Upper lobe of left lung (tissue), 6 donors: ENCODE measurements around the gene RUNDC3A. TPM values are rescaled to one million over a fixed set of nuclear protein-coding genes. Genes with fewer than 3 reads are reported as not detected.
"Not testable (repeated sequence)": the region's sequence is repeated elsewhere in the genome, so short reads cannot be mapped to it uniquely, and the experiment has no call there.

Experiments
- ATAC-seq, 2 donors: fragments of 200-7000 bp; cut with Tn5 transposase; one replicate each; pipeline ENCODE4 v1.9.1; 2022; ENCODE audit warnings: mild to moderate bottlenecking in 2 of 2, moderate library complexity in 2 of 2; ENCODE audit not compliant: low FRiP score in 2 of 2
- DNase-seq, 2 donors: peaks; one replicate each; pipeline ENCODE4 v3.0.0-alpha.2; 2019 to 2020
- H3K27ac ChIP-seq, 4 donors: fragments of 200-600 bp; sonication (generic); one replicate each; pipeline ENCODE4 v1.5.1; 2016 to 2019
- H3K27me3 ChIP-seq, 4 donors: fragments of 200-600 bp; sonication (generic); one replicate each; pipeline ENCODE4 v1.5.1; 2017 to 2019
- H3K36me3 ChIP-seq, 4 donors: fragments of 200-600 bp; sonication (generic); one replicate each; pipeline ENCODE4 v1.5.1; 2016 to 2019
- H3K4me1 ChIP-seq, 4 donors: fragments of 200-600 bp; sonication (generic); one replicate each; pipeline ENCODE4 v1.5.1; 2018 to 2019
- H3K4me3 ChIP-seq, 4 donors: fragments of 200-600 bp; sonication (generic); one replicate each; pipeline ENCODE4 v1.5.1; 2017 to 2019; ENCODE audit warnings: mild to moderate bottlenecking in 2 of 4, moderate library complexity in 1 of 4
- H3K9me3 ChIP-seq, 4 donors: fragments of 200-600 bp; sonication (generic); one replicate each; pipeline ENCODE4 v1.5.1; 2018 to 2019
- EP300 ChIP-seq, 4 donors: sonication (generic); formaldehyde crosslinking; IDR thresholded peaks; one replicate each; pipeline ENCODE4 v1.5.1; 2017; ENCODE audit warnings: antibody characterized with exemption in 4 of 4, control low read depth in 2 of 4
- POLR2A ChIP-seq, 4 donors: fragments of 450-650 bp; IDR thresholded peaks; one replicate each; pipeline ENCODE4 v1.5.1; 2016 to 2017; ENCODE audit warnings: antibody characterized with exemption in 4 of 4, mild to moderate bottlenecking in 2 of 4
- POLR2AphosphoS5 ChIP-seq, 2 donors: sonication (generic); formaldehyde crosslinking; IDR thresholded peaks; one replicate each; pipeline ENCODE4 v1.5.1; 2017; ENCODE audit warnings: antibody characterized with exemption in 2 of 2
- WGBS, 2 donors: methylation state at CpG; one replicate each; pipeline ENCODE4 v1.1.5; 2017 to 2018; 5-methylcytosine and 5-hydroxymethylcytosine counted together
- small RNA-seq, 4 donors: library from RNA; depleted of rRNA; stranded (forward); fragments of <200 nt; gene quantifications; one replicate each; pipeline ENCODE3, GENCODE V24; 2016
- total RNA-seq, 6 donors: library from RNA; depleted of rRNA in 4 of 6; stranded (reverse); fragments of >200 nt in 4 of 6; gene quantifications; one replicate each; pipeline versions ENCODE4 v1.1.0 to v1.2.1, GENCODE V29; 2016 to 2021
- TF ChIP-seq, protein P1 (sequence below), 6 experiments: fragments of 450-650 bp in 4 of 6; fragments of 200-600 bp in 2 of 6; sonication (generic) in 2 of 6; IDR thresholded peaks; one replicate each; pipeline ENCODE4 v1.5.1; 2016 to 2019; ENCODE audit warnings: antibody characterized with exemption in 6 of 6
- donor health status: DM: no; HTN: no; CAD: no; lungs with moderate emphysema.
- donor health status: DM: no; HTN: yes; CAD: no; lungs with severe emphysema.

Gene RUNDC3A
- total RNA-seq, 6 donors from 2014 or later = 0.13 to 2.6 (median 1.0) TPM; not detected in 3

DNA sequence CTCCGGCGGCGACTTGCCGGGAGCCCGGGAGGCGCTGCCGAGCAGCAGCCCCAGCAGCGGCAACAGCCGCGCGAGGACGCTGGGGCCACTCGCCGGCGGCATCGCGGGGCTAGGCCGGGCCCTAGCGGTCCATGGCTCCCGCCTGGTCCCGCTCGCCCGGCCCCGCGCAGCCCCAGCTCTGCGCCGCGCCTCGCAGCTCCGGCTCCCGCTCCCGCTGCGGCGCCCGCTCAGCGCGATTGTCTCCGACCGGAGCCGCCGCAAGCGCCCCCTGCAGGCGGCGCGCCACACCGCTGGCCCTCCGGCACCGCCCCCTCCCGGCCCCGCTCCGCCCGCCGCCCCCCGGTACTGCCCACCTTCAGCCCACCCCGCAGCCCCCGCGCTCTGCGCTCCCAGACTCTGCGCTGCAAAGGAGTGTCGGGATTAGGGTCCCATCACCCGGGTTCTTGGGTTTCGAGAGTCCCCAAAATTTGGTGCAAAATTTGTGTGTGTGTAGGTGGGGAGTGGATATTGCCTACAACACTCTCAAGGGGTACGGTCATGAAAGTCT, 55.3 kb downstream of the RUNDC3A start, which contains the start of gene FAM171A2:
Gene FAM171A2 (minus strand): TSS at position 241 of the 547 bp plus-strand sequence. CDS start 139 bp downstream, at position 102.
- WGBS, 2 donors = 2 to 7% methylated on average over 1 to 9 of the region's 63 CpGs
- H3K9me3 ChIP-seq = no peaks in the 10 kb centered on the region
- DNase-seq (peak; percentile 56 to 95), ATAC-seq (peak; percentile 66 to 96)
- peaks cover 15 to 28% (median 20%) of the 10 kb centered on the region in 4 donors for H3K4me1 ChIP-seq
- H3K4me3 ChIP-seq = peak within 1 kb of the TSS; percentile 48 to 82 (median 56)
- peak within 1 kb of the TSS in 3 of 4 donors; percentile 21 to 74 (median 44) for H3K27ac ChIP-seq
- no peaks in the 10 kb centered on the region for H3K36me3 ChIP-seq
- TF ChIP-seq POLR2A (IDR thresholded peaks at IDR 0.05) = no peak
- TF ChIP-seq, protein P1, sequence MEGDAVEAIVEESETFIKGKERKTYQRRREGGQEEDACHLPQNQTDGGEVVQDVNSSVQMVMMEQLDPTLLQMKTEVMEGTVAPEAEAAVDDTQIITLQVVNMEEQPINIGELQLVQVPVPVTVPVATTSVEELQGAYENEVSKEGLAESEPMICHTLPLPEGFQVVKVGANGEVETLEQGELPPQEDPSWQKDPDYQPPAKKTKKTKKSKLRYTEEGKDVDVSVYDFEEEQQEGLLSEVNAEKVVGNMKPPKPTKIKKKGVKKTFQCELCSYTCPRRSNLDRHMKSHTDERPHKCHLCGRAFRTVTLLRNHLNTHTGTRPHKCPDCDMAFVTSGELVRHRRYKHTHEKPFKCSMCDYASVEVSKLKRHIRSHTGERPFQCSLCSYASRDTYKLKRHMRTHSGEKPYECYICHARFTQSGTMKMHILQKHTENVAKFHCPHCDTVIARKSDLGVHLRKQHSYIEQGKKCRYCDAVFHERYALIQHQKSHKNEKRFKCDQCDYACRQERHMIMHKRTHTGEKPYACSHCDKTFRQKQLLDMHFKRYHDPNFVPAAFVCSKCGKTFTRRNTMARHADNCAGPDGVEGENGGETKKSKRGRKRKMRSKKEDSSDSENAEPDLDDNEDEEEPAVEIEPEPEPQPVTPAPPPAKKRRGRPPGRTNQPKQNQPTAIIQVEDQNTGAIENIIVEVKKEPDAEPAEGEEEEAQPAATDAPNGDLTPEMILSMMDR (IDR thresholded peaks at IDR 0.05) = peak; percentile 84 to 97 (median 87)
- peaks cover 0 to 9% (median 3%) of the 10 kb centered on the region in 4 donors for H3K27me3 ChIP-seq

DNA sequence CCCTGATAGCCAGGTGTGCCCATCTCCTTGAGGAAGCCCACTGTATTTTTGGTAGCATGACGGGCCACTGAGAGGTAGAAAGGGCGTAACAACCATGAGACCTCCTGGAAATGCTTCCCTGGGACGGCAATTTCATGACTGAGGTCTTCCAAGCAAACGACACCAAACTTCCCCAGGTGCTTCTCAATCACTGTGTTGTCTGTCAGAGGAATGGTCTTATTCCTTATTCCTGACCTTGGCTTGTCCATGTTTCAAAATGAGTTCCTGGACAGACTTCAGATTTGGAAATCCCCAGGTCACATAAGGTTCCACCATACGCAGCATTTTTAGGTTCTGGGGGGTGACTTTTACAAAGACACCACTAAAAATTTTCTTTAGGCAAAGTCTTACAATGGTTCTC, 56.6 kb downstream of the RUNDC3A start:
- peaks cover 15 to 28% (median 20%) of the 10 kb centered on the region in 4 donors for H3K4me1 ChIP-seq
- DNase-seq, H3K4me3 ChIP-seq, H3K9me3 ChIP-seq, H3K27ac ChIP-seq, H3K36me3 ChIP-seq, ATAC-seq, H3K27me3 ChIP-seq: not testable (repeated sequence)
- 93 to 94% methylated on average over 5 of the region's 5 CpGs for WGBS, 2 donors

DNA sequence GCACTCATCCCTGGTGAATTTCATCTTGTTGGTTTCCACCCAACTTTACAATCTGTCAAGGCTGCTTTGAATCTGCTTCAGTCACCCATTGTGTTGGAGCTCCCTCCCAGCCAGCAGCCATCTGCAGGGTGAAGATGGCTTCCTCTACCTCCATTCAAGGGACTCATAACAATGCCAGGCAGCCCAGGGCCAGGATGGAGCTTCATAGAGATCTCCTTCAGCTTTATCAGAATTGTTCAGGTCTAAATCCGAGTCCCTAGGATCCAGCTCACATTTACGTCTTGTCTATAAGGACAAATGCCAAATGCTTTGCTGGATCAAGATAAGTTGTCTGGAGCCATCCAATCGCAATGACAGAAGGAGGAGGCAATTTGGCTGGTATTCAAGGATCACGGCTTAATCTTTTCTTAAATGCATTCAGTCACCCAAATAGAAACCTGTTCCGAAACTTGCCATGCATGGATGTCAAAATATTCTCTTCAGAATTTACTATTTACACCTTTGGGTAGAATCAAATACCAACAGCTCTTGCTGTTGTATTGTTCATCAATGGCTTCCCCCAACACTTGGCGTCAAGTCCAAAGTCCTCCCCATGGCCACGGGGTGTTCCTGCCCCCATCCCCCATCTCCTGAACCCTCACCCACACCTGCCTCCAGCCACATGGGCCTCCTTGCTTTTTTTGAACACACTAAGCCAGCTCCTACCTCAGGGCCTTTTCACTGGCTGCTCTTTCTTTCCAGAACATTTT, 59.0 kb downstream of the RUNDC3A start:
- H3K36me3 ChIP-seq = no peaks in the 10 kb centered on the region
- DNase-seq (no peak), ATAC-seq (no peak)
- H3K27ac ChIP-seq = no peak overlapping the region
- H3K4me1 ChIP-seq = peaks cover 12 to 17% (median 14%) of the 10 kb centered on the region in 4 donors
- no peak overlapping the region for H3K4me3 ChIP-seq
- TF ChIP-seq POLR2AphosphoS5 (IDR thresholded peaks at IDR 0.05) (no peak), EP300 (IDR thresholded peaks at IDR 0.05) (no peak)
- WGBS, 2 donors = 72 to 78% methylated on average over 7 of the region's 7 CpGs
- peaks cover 0 to 9% (median 3%) of the 10 kb centered on the region in 4 donors for H3K27me3 ChIP-seq
- no peaks in the 10 kb centered on the region for H3K9me3 ChIP-seq

Small RNA genes within 50 kb of the gene (small RNA-seq; reads per million reads assigned to genes)
- gene RF00012 (0 reads per million in 4 donors), gene RN7SL507P (0 to 0.14 (median 0.05) reads per million in 4 donors), gene RNU6-453P (0 to 0.07 (median 0) reads per million in 4 donors)

Other genes starting within 250 kb of the RUNDC3A start
- 10 to 100 TPM; 14.8 to 38.3 (median 33.6) TPM for gene LSM12, start 241.9 kb upstream of the RUNDC3A start, total RNA-seq
- gene G6PC3, start 237.9 kb upstream of the RUNDC3A start, total RNA-seq = 10 to 100 TPM; 16.8 to 63.0 (median 33.8) TPM
- 100 to 1,000 TPM in 2 of 6 donors, 10 to 100 TPM in 4; 59.9 to 138 (median 64.9) TPM for gene HDAC5, start 185.0 kb upstream of the RUNDC3A start, total RNA-seq
- 1 to 10 TPM in 4 of 6 donors, under 1 TPM in 2; 0.89 to 1.4 (median 1.0) TPM for gene HROB, start 166.7 kb upstream of the RUNDC3A start, total RNA-seq
- under 1 TPM in 1 of 6 donors, not detected in 5; 0.11 TPM for gene ASB16, start 137.9 kb upstream of the RUNDC3A start, total RNA-seq
- gene TMUB2, start 121.6 kb upstream of the RUNDC3A start, total RNA-seq = 10 to 100 TPM; 28.5 to 46.1 (median 34.9) TPM
- gene ATXN7L3, start 108.7 kb upstream of the RUNDC3A start, total RNA-seq = 10 to 100 TPM; 41.4 to 79.0 (median 46.9) TPM
- gene UBTF, start 88.9 kb upstream of the RUNDC3A start, total RNA-seq = 10 to 100 TPM; 41.2 to 94.3 (median 67.6) TPM
- 1 to 10 TPM in 3 of 6 donors, under 1 TPM in 2, not detected in 1; 0.46 to 6.3 (median 1.0) TPM for gene SLC4A1, start 40.5 kb upstream of the RUNDC3A start, total RNA-seq
- gene SLC25A39, start 16.2 kb downstream of the RUNDC3A start, total RNA-seq = 100 to 1,000 TPM in 3 of 6 donors, 10 to 100 TPM in 3; 56.8 to 144 (median 98.6) TPM
- 1,000 to 10,000 TPM in 4 of 6 donors, 100 to 1,000 TPM in 2; 439 to 1,887 (median 1,220) TPM for gene GRN, start 36.7 kb downstream of the RUNDC3A start, total RNA-seq
- 1 to 10 TPM in 2 of 6 donors, under 1 TPM in 3, not detected in 1; 0.61 to 4.6 (median 0.98) TPM for gene FAM171A2, start 55.3 kb downstream of the RUNDC3A start, total RNA-seq
- gene ITGA2B, start 81.0 kb downstream of the RUNDC3A start, total RNA-seq = 10 to 100 TPM in 3 of 6 donors, 1 to 10 TPM in 3; 3.0 to 18.1 (median 7.5) TPM
- 10 to 100 TPM; 27.2 to 74.5 (median 44.1) TPM for gene GPATCH8, start 194.8 kb downstream of the RUNDC3A start, total RNA-seq
- gene FZD2, start 248.9 kb downstream of the RUNDC3A start, total RNA-seq = 10 to 100 TPM in 2 of 6 donors, 1 to 10 TPM in 4; 4.2 to 12.9 (median 7.5) TPM